Measurements from ENCODE around the gene UFD1. TPM values are rescaled to one million over a fixed set of nuclear protein-coding genes. Genes with fewer than 3 reads are reported as not detected.

UFD1 gene
- total and polyA plus RNA-seq, 2 donors (not counting 1 experiment from before 2014, with no cell fraction given): 43.5 to 70.1 TPM

DNA sequence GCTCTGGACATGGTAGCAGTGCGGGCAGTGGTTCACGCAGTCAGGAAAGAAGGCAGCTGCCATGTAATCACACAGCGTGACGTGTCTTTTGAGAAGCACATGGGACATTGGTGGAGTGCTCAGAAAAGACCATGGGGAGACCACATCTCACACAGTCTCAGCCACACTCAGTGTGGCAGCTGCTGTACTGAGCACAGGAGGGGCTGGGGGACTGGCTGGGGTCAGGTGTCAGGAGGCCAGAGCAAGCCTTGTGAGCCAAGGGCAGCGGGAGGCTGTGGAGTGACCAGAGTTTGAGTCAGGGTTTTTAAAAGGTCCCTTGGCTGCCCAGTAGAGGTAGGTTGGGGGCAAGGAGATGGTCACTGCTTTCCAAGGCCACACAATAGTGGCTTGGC, 26.7 kb upstream of the UFD1 start:
- no peaks in the 10 kb centered on the region for H3K9me3 Mint-ChIP-seq (ENCODE audit: insufficient read depth)
- CTCF ChIA-PET: no interaction called here
- H3K4me1 Mint-ChIP-seq: peaks cover 5% of the 10 kb centered on the region
- H3K4me3 Mint-ChIP-seq: no peak overlapping the region
- no peak overlapping the region for H3K27ac Mint-ChIP-seq
- POLR2A ChIA-PET: no interaction called here
- Histone ChIP-seq H3K4me1 (ENCODE audit: control insufficient read depth in 2 of 2, insufficient read depth in 2 of 2, low read length in 2 of 2) (peaks cover 0 to 6% of the 10 kb centered on the region in 2 donors), H3K79me2 (ENCODE audit: control insufficient read depth, insufficient read depth, low read length) (no peaks in the 10 kb centered on the region), H3K4me2 (replicated peaks; ENCODE audit: low read depth, low read length, poor library complexity, severe bottlenecking) (no peak overlapping the region), H4K20me1 (ENCODE audit: control insufficient read depth, insufficient read depth, low read length, poor library complexity, severe bottlenecking) (no peaks in the 10 kb centered on the region), H2AFZ (ENCODE audit: insufficient read depth, low read depth, low read length, poor library complexity, severe bottlenecking) (no peak overlapping the region), H3K27me3 (replicated peaks in 1 of 4; ENCODE audit: control extremely low read depth in 1 of 4, control insufficient read depth in 3 of 4, insufficient read depth in 4 of 4, low read length in 3 of 4) (no peaks in the 10 kb centered on the region), H3K4me3 (ENCODE audit: control extremely low read depth in 1 of 5, extremely low read depth in 1 of 5, insufficient read depth in 1 of 5, low read depth in 2 of 5, low read length in 4 of 5) (no peak overlapping the region), H3K9ac (ENCODE audit: low read length) (no peak overlapping the region), H3K36me3 (replicated peaks in 1 of 2; ENCODE audit: control extremely low read depth in 1 of 2, control insufficient read depth in 1 of 2, extremely low read depth in 1 of 2, insufficient read depth in 2 of 2, low read length in 1 of 2) (no peaks in the 10 kb centered on the region), H3K9me3 (ENCODE audit: control extremely low read depth in 1 of 3, control insufficient read depth in 2 of 3, insufficient read depth in 1 of 3, low read length in 2 of 3) (no peaks in the 10 kb centered on the region), H3K27ac (ENCODE audit: low read length in 2 of 2) (no peak overlapping the region)
- H3K27me3 Mint-ChIP-seq: no peaks in the 10 kb centered on the region
- no peak for ATAC-seq (ENCODE audit: low read depth)
- no peak for DNase-seq
- WGBS (ENCODE audit: insufficient coverage): 57% methylated on average over 5 of the region's 5 CpGs
- TF ChIP-seq, protein P1, sequence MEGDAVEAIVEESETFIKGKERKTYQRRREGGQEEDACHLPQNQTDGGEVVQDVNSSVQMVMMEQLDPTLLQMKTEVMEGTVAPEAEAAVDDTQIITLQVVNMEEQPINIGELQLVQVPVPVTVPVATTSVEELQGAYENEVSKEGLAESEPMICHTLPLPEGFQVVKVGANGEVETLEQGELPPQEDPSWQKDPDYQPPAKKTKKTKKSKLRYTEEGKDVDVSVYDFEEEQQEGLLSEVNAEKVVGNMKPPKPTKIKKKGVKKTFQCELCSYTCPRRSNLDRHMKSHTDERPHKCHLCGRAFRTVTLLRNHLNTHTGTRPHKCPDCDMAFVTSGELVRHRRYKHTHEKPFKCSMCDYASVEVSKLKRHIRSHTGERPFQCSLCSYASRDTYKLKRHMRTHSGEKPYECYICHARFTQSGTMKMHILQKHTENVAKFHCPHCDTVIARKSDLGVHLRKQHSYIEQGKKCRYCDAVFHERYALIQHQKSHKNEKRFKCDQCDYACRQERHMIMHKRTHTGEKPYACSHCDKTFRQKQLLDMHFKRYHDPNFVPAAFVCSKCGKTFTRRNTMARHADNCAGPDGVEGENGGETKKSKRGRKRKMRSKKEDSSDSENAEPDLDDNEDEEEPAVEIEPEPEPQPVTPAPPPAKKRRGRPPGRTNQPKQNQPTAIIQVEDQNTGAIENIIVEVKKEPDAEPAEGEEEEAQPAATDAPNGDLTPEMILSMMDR (IDR thresholded peaks at IDR 0.05): no peak
- TF ChIP-seq EZH2 (IDR thresholded peaks at IDR 0.05; ENCODE audit: borderline replicate concordance, insufficient read depth, low read depth, low read length, poor library complexity, severe bottlenecking): no peak
- intact Hi-C loops (cut with micrococcal nuclease): no loop called here

DNA sequence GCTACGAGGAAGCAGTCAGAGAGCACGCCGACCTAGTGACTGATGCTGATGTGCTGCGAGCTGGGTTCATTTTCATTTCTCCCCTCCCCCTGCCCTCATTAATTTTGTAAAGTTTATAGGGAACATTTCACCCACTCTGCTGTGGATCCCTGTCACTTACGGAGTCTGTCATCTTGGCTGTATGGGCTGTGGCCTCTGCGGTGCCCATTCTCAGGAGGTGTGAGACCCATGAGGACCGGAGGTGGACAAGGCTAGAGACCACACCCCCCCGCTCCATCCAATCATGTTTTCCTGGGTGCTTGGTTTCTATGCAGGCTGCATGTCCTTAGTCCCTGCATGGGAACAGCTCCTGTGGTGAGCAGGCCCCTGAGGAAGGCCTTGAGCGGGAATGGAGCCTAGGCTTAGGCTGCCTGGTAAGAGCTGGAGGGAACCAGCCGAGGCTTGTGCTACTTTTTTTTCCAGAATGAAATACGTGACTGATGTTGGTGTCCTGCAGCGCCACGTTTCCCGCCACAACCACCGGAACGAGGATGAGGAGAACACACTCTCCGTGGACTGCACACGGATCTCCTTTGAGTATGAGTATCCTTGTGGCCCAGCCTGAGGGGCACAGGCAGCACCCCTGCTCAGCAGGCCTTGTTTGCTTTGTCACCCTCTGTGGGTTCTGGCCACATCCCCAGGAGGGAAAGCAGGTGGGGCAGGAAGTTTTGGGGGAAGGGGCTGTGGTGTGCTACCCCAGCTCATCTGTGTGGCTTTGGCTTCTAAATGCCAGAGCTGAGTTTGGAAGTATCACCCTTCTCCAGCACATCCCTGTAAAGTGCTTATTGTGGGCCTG, 26.1 kb upstream of the UFD1 start:
- no peaks in the 10 kb centered on the region for H3K27me3 Mint-ChIP-seq
- Histone ChIP-seq H3K79me2 (ENCODE audit: control insufficient read depth, insufficient read depth, low read length) (no peaks in the 10 kb centered on the region), H3K27ac (ENCODE audit: low read length in 2 of 2) (no peak overlapping the region), H3K4me2 (replicated peaks; ENCODE audit: low read depth, low read length, poor library complexity, severe bottlenecking) (no peak overlapping the region), H3K36me3 (replicated peaks in 1 of 2; ENCODE audit: control extremely low read depth in 1 of 2, control insufficient read depth in 1 of 2, extremely low read depth in 1 of 2, insufficient read depth in 2 of 2, low read length in 1 of 2) (no peaks in the 10 kb centered on the region), H3K4me3 (ENCODE audit: control extremely low read depth in 1 of 5, extremely low read depth in 1 of 5, insufficient read depth in 1 of 5, low read depth in 2 of 5, low read length in 4 of 5) (no peak overlapping the region), H3K9me3 (ENCODE audit: control extremely low read depth in 1 of 3, control insufficient read depth in 2 of 3, insufficient read depth in 1 of 3, low read length in 2 of 3) (no peaks in the 10 kb centered on the region), H2AFZ (ENCODE audit: insufficient read depth, low read depth, low read length, poor library complexity, severe bottlenecking) (peak overlapping the region; percentile 6), H3K9ac (ENCODE audit: low read length) (no peak overlapping the region), H3K27me3 (replicated peaks in 1 of 4; ENCODE audit: control extremely low read depth in 1 of 4, control insufficient read depth in 3 of 4, insufficient read depth in 4 of 4, low read length in 3 of 4) (no peaks in the 10 kb centered on the region), H3K4me1 (ENCODE audit: control insufficient read depth in 2 of 2, insufficient read depth in 2 of 2, low read length in 2 of 2) (peaks cover 0 to 6% of the 10 kb centered on the region in 2 donors), H4K20me1 (ENCODE audit: control insufficient read depth, insufficient read depth, low read length, poor library complexity, severe bottlenecking) (no peaks in the 10 kb centered on the region)
- intact Hi-C loops (cut with micrococcal nuclease): no loop called here
- no peak overlapping the region for H3K4me3 Mint-ChIP-seq
- ChIA-PET POLR2A (no interaction called here), CTCF (no interaction called here)
- DNase-seq (no peak), ATAC-seq (ENCODE audit: low read depth) (no peak)
- TF ChIP-seq EZH2 (IDR thresholded peaks at IDR 0.05; ENCODE audit: borderline replicate concordance, insufficient read depth, low read depth, low read length, poor library complexity, severe bottlenecking): no peak
- TF ChIP-seq, protein P1 (IDR thresholded peaks at IDR 0.05): no peak
- WGBS (ENCODE audit: insufficient coverage): 59% methylated on average over 12 of the region's 18 CpGs
- H3K9me3 Mint-ChIP-seq (ENCODE audit: insufficient read depth): no peaks in the 10 kb centered on the region
- no peak overlapping the region for H3K27ac Mint-ChIP-seq
- H3K4me1 Mint-ChIP-seq: peaks cover 5% of the 10 kb centered on the region
